Stimulated activated naive CD4-positive, alpha-beta T cell (primary cell): ENCODE data around the gene SRSF9.

ENCODE experiments used
- DNase-seq, 6 experiments: peaks; one replicate each; lab custom pipeline; 2025; lab: John Stamatoyannopoulos, UW

The SRSF9 gene

GRCh38 chr12:120413901-120414695 lies 55.5 kb downstream of the SRSF9 start:
- DNase-seq = no peak

- no peak for DNase-seq
Measured at GRCh38 chr12:120412421-120412820, 57.1 kb downstream of the SRSF9 start.
